D341Med (cell line): ENCODE results near the gene KLHL29.
A peak's percentile ranks its signal among the peaks of the same experiment; 100 is the strongest.

Experiments used
- DNase-seq: peaks from one replicate; pipeline ENCODE4 v3.0.0; 2012; ENCODE audit warnings: low spot score

The KLHL29 gene

DNA sequence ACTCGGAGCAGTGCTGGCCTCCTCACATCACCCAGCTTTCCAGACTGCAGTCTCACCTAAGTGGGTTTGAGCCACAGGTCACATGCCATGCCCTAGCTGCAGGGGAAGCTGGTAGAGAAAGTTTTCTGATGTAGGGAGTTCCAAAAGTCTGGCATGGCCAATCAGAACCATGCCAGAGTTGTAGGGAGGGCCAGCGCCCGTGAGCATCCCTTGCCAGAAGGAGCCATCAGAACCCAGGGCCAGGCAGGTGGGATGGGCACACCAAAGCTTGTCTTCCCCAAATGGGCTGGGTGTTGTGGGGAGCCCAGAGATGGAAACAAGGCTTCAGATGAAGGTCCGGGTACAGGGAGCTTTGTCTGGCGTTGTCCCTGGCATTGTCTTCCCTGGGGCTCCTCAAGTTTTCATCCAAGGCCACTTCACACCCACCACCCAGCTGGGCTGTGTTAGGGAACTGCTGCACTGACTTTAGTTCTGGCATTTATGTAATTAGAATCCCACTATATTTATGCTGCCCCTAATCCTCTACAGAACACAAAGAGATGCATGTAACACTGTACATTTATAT, 247.9 kb downstream of the KLHL29 start:
- DNase-seq: no peak

GRCh38 chr2:23633966-23634365, 249.0 kb downstream of the KLHL29 start:
- DNase-seq: no peak

- no peak for DNase-seq
These were observed 250.7 kb downstream of the KLHL29 start for GRCh38 chr2:23635442-23636340.

- peak; percentile 51 for DNase-seq
These were observed 251.4 kb downstream of the KLHL29 start for GRCh38 chr2:23636426-23636825.

DNA sequence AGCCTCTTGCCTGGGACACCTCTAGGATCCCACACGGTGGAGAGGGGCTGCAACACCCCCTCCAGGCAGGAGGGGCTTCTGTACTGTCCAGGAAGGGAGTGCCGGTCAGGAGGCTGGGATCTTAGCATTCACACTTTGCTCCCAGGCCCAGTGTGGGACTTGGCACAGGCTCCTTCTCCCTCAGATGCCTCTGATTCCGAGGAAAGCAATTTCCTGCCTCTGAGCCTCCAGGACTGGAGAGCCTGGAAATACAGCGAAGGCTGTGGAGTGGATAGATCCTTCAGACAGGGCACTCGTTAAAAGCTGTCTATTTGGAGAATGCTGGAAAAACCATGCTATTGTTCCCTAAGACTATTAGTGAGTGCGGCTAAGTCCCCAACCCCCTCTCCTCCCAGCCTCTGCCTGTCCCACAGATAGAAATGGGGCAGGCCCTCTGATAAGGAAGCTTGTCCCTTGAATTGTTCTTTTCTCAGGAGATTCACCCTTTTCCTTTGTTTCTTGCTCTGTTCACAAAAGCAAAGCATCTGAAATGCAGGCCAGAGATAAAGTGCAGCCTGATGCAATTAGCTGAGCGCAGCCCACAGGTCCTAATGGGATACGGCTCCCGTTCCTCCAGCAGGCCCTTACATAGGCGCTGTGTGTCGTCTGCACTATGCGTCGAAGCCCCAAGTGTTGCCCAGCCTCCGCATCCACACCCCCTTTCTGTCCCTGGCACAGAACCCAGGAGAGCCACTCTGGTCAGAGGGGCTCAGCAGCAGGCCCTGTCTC, 252.2 kb downstream of the KLHL29 start:
- DNase-seq: no peak

- no peak for DNase-seq
These were observed 254.5 kb downstream of the KLHL29 start for GRCh38 chr2:23639406-23639982.

- DNase-seq: no peak
These were observed 255.7 kb downstream of the KLHL29 start for GRCh38 chr2:23640711-23641110.

- no peak for DNase-seq
These were observed 257.5 kb downstream of the KLHL29 start for GRCh38 chr2:23642516-23642915.

GRCh38 chr2:23645230-23645808, 260.3 kb downstream of the KLHL29 start:
- no peak for DNase-seq

DNA sequence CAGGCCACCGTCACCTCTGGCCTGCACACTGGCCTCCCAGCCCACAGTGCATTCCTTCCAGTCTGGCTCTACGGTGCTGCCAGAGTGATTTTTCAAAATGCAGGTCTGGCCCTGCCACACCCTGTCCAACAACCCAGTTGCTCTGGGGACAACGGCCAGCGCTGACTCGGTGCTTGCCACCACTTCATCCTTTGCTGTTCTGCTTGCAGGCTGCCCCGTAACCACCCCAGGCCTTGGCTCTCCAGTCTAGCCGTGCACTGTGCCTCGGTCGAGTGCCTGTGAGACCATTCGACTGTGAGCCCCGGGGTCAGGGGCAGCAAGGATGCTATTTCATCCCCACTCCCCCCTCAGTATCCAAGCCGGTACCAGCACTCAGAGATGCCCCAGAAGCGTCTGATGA, 262.6 kb downstream of the KLHL29 start:
- DNase-seq: no peak

GRCh38 chr2:23649303-23649702, 264.3 kb downstream of the KLHL29 start:
- DNase-seq: no peak

DNA sequence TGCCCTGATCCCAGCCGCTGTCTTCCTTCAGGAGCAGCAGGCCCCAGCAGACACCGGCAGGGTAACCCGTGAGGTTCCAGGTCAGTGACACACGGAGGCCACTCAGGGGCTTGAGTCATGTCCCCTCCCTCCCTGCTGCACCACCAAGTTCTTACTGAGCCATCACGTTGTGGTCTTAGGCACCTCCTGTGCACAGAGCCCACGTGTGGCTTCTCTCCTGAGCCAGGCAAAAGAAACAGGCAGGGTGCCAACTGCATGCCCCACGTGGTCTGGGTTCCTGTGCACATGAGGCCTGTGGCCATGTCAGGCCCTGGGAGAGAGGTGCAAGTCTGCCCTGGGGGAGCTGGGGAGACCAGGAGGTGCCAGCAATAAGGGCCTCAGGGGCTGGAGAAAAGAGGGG, 264.8 kb downstream of the KLHL29 start:
- DNase-seq: no peak

GRCh38 chr2:23651187-23652080, 266.5 kb downstream of the KLHL29 start:
- no peak for DNase-seq

- no peak for DNase-seq
These were observed 268.3 kb downstream of the KLHL29 start for GRCh38 chr2:23653326-23653725.

GRCh38 chr2:23654756-23655155, 269.8 kb downstream of the KLHL29 start:
- DNase-seq: no peak

GRCh38 chr2:23655934-23656596, 271.1 kb downstream of the KLHL29 start:
- DNase-seq: no peak

GRCh38 chr2:23656597-23656973, 271.6 kb downstream of the KLHL29 start:
- DNase-seq: peak; percentile 70

DNA sequence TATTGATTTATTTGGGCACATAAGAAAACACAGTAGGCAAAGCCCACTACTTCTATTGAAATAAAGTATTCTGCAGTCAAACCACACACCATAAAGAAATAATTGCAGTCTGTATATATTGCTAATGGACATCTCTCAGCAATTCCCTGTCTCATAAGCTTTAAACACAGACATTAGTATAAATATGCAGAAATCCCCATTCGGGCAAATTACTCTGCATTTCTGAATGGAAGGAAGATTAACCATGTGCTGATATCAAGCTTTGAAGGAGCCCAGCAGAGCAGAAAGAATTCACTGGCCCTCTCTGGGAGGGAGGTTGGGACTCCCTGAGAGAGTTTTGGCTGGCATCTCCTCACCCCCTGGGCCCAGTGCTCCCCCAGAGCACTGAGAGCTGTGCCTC, 272.4 kb downstream of the KLHL29 start:
- no peak for DNase-seq

- no peak for DNase-seq
These were observed 273.0 kb downstream of the KLHL29 start for GRCh38 chr2:23657934-23658333.

- no peak for DNase-seq
These were observed 273.5 kb downstream of the KLHL29 start for GRCh38 chr2:23658466-23658942.
